SKM-1 treated with dmso at 0.1 percent for 144 hours (cell line): ENCODE data around the gene BACH2.
"Not testable (repeated sequence)": the region's sequence is repeated elsewhere in the genome, so short reads cannot be mapped to it uniquely, and the experiment has no call there.

Experiments used
- DNase-seq: peaks from one replicate; lab custom pipeline; 2025; ENCODE audit not compliant: unreplicated experiment; lab: John Stamatoyannopoulos, UW

BACH2 gene

DNA sequence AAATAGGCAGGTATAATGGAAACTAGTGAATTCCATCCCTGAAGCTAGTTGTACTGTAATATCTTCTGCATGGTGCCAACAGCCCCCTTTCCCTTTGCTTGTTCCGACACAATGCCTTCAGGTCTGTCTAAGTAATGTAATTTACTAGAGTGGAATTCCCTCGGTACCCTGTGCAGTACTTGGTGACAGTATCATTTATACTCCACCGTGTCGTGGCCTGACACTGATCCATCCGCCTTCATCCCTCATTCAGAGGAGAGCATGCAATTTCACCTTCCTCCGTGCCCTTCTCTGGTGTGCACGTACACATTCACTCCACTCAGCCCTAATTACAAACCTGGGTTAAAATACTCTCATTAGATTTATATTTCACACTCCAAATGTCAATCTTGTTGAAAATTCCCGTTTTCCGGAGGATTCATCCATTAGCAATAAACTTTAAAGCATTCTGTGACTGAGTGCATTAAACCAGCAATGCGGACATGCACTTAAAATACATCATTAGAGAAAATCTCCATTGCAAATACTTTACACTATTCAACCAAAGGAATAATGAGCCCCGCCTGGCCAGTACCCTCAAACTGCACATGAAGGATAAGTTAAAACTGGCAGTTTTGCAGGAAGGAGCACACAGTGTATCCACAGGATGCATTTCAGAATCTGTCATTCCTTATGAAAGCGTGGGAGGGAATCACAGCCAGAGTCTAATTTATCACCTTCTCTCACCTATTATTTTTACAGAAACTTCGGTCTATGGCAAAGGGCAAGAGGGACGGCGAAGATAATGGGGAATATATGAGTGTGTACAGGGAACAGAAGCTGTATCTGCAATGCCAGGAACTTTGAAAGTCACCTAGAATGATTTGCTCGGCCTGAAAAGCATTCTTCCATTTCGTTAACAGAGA lies 219.9 kb downstream of the BACH2 start:
- DNase-seq = no peak

DNA sequence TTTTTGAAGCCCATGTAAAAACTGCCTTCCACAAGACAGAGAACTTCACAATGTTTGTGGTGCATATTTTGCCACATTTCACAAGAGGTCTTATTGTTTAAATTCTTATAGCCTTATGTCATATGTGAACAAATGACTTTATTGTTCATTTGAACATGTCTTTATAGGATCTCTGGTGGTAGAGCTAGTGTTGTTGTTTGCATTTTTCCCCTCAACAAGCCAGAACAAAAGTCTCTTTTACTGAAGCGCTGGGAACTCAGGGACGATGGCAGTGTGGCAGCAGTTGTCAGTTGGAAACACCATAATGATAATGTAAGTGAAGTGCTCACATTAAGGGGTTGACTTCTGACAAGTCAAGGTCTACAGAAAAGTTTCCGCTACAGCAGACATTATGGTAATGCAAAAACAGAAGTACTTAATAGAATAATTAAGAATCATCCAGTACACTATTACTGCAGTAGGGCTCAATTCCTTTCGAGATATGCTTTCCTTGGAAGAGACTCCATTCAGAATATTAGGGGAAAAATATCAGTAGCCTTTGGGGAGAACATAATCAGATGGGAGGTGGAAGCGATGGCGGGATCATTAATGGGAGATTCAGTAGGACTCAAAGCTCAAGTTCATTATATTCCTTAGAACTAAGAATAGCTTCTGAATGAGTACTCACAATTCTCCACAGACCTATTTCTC lies 222.3 kb downstream of the BACH2 start:
- DNase-seq = no peak

DNA sequence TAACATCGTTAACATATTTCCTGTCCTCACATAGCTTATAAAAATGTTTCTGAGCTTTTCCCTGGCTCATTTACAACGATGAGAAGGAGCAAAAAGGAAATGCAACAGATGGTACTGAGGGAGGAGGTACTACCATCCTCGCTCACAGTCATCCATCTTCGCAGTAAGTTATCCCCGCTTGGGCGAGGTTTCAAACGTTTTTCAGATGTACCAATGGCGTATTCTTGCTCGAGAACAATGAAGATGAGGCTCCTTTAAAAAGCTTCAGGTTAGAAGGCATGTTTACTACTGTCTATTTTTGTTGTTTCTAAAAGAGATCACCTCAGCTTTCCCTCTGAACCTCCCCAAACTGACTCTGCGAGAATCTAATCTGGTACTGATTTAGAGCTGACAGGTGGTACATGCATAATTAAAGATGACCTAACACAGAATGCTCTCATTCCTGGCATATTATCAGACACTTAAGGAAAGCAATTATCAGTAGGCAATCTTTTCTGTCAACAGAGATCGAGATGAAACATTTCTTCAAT lies 223.6 kb downstream of the BACH2 start:
- no peak for DNase-seq

DNA sequence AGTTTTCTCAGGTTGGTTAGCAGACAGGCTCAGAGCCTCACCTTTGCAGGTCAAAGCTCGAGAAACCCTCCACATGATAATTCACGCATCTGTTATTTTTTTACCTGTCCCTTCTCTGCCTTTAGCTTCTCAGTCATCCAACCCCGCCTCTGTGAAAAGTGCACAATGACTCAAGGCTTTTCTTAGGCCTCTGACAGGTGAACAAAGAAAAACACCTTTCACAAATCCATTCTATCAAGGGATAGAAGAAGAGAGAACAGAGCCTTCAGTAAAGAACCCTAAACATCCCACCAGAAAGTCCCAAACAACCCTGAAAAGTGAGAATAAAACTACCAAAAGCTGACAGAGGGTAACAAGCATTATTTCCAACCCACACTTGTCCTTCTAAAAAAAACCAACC lies 224.1 kb downstream of the BACH2 start:
- DNase-seq = no peak

DNA sequence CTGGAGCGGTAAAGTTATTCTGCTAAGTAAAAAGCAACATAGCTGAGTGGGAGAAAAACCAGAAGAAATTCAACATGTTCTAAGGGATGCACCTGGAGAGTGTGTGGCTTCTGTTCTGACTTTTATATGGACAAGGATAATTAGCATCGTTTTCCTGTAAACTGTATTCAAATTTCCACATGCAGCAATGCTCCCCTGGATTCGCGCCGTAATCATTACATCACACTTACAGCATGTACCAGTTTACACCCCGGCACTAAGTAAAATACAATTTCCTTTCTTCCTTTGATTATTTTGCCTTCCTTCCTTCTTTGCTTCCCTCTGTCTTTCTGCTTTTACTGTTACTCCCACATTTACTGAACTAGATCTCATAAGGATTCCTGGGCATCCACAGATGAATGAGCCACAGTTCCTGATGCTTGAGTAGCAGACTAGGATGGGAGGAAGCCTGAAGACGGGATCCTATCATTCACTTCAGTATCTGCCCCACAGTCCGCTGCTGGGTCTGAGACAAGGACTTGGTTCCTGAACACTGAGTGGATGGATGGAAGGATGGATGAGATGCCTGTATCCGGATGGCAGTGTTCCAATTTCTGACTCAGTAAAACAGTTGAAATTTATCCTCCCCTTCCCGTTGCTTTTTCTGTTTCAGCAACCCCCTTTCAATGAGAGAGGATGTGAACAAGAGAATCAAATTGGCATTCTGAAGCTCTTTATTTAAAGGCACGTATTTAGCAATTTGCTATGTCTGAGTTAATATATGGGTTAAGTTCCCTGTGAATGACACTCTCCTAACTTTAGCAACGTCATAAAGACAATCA lies 227.7 kb downstream of the BACH2 start:
- no peak for DNase-seq

DNA sequence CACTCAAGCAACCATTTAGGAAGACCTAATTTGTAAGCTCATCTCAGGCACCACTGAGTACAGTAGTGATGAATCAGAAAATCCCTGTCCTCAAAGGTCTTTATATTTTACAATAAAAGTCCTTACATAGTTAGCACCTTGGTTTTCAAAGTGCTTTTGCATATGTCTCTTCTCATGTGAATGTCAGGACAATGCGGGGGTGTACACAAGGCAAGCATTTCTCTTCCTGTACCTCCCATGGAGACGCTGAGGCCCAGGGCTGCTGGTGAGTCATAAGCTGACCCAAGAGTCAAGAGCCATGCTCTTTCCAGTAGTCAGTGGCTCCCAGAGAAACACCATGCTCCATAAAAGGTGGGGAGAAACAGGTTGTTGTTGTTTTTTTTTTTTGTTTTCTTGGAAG lies 228.4 kb downstream of the BACH2 start:
- DNase-seq = no peak

DNA sequence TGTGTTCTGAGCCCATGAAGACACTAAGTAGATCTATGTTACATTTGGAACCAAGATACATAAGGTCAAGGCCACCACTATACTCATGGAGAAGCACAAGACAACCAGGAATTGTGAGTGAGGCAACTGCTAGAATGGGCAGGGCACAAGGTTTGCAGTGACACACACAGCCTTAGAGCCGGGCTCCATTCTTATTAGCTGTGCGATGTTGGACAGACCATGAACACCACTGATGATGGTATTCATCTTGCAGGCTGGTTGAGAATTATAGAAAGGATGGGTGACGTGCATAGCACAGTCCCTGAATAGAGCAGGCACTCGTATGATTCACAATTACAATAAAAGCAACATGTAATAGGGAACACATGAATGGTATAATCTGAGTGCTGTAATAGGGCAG lies 229.9 kb downstream of the BACH2 start:
- DNase-seq = no peak

DNA sequence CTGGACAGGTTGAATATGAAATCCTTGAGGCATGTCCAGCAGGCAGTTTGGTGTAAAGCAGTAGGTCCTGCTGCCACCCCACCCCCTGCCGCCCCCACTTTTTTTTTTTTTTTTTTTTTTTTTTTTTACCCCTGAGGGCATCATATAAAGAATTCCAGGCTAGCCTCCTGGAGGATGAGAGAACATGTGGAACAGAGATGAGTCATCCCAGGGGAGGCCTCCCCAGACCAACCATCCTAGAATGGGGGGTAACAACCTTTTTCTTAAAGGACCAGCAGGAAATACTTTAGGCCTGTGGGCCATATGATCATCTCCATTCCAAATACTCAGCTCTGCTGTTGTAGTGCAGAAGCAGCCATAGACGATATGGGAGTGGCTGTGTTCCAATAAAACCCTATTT lies 231.5 kb downstream of the BACH2 start:
- DNase-seq = no peak

DNA sequence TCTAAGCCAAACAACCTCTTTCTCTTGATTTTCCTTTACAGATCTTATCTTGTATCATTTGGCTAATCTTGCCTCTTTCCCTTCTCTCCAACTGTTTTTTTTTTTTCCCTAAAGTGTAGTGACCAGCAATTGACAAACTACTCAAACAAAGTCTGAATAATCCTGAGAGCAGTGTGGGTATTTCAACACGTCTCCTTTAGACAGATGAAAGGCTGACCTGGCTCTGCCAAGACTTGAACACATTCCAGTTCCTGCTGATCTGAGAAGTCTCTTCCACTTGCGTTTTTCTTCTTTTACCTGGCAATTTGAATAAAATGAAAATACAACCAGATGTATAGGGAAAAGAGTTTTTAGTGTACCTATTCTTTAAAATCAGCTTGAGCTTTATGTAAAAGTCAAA lies 234.0 kb downstream of the BACH2 start:
- DNase-seq = no peak

DNA sequence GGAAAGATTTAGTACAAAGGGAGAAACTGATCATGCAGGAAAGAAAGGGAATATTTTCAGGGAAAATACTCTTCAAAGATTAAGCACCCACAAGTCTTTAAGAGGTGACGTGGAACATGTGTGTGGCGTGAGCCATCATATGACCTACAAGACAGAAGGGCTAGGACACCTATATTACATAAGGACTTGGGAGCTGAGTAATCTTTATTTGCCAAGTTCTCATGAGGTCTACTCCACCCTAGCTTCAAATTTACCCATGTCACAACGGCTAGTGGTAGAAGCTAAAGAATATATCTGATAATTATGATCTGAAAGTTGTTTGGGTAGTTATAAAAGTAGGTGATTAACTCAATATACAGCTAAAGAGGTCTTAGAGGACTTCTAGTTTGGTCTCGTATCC lies 234.6 kb downstream of the BACH2 start:
- DNase-seq = no peak

DNA sequence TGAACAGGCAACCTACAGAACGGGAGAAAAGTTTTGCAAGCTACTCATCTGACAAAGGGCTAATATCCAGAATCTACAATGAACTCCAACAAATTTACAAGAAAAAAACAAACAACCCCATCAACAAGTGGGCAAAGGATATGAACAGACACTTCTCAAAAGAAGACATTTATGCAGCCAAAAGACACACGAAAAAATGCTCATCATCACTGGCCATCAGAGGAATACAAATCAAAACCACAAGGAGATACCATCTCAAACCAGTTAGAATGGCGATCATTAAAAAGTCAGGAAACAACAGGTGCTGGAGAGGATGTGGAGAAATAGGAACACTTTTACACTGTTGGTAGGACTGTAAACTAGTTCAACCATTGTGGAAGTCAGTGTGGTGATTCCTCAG lies 237.5 kb downstream of the BACH2 start:
- DNase-seq = not testable (repeated sequence)

DNA sequence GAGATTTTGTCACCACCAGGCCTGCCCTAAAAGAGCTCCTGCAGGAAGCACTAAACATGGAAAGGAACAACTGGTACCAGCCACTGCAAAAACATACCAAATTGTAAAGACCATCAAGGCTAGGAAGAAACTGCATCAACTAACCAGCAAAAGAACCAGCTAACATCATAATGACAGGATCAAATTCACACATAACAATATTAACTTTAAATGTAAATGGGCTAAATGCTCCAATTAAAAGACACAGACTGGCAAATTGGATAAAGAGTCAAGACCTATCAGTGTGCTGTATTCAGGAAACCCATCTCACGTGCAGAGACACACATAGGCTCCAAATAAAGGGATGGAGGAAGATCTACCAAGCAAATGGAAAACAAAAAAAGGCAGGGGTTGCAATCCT lies 240.7 kb downstream of the BACH2 start:
- not testable (repeated sequence) for DNase-seq

DNA sequence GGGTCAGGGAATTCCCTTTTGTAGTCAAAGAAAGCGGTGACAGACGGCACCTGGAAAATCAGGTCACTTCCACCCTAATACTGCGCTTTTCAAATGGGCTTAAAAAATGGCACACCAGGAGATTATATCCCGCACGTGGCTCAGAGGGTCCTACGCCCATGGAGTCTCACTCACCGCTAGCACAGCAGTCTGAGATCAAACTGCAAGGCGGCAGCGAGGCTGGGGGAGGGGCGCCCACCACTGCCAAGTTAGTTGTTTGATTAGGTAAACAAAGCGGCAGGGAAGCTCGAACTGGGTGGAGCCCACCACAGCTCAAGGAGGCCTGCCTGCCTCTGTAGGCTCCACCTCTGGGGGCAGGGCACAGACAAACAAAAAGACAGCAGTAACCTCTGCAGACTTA lies 242.4 kb downstream of the BACH2 start:
- not testable (repeated sequence) for DNase-seq

DNA sequence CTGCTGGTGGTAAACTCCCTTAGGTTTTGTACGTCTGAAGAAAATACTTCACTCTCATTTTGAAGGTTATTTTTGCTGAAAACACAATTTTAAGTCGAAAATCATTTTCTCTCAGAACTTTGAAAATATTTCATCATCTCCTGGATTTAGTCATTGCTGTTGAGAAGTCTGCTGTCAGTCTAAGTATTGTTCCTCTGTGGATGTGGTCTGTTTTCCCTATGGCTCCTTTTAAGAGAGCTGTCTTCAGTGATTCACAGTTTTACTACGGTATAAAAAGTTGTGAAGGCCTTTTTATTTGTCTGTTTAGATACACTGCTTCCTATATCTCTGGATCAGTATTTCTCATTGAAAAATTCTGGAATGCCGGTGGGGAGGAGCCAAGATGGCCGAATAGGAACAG lies 243.0 kb downstream of the BACH2 start:
- no peak for DNase-seq

DNA sequence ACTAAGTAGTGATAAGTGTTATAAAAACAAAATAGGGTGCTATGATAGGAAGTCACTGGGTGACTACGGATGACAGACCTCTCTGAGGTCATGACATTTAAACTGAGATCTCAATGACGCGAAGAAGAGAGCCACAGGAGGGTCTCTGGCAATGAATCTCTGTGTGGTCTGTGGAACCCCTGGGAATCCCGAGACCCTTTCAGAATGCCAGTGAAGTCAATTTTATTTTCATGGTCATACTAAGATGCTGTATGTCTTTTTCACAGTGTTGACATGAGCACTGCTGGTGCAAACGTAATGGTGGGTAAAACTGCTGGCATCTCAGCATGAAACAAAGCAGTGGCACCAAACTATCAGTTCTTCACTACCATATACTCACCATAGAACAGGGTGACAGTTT lies 247.3 kb downstream of the BACH2 start:
- no peak for DNase-seq

DNA sequence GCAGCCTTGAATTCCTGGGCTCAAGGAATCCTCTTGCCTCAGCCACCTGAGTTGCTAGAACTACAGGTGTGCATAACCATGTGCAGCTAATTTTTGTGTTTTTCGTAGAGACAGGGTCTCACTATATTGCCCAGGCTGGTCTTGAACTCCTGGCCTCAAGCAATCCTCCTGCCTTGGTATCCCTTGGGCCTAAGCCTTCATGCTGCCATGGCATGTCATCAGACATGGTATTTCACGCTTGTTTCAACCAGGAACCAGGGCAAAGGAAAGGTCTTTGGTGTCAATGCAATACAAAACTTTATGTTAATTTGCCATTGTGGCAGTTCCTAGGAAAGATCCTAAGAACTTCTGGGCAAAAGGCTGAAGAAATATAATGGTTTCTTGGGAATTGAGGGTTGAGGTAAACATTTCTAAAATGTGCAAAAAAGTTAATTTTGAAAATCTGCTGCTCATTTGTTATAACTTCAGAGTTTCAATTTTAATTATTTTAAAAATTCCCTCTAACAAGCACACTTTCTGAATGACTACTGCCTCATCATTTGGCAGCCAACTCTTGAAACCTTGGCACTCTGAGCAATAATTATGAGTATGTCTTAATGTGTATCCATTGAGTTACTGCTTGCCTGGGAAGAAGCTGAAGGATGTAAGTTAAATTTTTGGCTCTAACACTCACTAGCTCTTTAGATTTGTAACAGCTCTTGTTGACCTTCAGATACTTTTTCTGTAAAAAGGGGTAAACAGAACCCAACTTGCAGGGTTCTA lies 248.3 kb downstream of the BACH2 start:
- no peak for DNase-seq

DNA sequence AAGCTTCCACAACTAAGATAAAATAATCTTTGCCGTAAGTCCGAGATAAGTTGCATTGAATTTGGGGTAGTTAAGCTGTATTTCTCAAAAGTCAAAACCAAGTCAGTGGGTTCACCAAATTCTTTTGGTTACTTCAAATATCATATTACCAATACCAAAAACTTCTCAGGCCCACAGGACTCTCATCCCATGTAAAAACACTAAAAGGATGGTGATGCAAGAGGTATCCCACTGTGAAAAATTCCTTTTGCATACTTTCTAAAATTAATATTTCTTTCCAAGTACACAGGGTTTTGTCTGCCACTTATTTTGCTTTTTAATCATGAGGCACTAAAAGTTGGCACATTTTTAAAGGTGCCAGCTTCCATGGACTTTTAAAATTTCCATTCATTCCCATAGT lies 251.1 kb downstream of the BACH2 start:
- DNase-seq = no peak

DNA sequence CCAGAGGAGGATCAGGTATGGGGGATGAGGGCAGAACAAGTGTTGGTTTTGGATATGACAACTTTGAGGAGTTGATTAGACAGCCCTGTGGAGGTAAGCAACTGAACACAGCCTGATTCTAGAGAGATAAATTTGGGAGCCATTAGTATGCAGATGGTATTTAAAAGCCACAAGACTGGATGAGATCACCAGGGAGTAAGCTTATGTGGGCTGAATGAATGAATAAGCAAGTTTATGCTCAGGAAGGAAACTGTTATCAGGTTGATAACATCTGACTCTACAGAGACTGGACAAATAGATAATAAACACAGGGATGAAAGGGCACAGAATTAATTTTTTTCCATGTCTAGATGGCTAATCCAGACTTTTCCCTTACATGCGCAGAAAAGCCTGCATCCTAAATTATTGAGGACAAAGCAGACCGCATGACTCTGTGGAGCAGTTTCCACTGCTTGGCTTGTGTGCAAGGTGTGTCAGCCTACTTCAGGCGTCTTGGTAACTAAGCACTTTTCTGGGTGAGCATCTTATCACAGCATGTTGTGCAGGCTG lies 251.7 kb downstream of the BACH2 start:
- DNase-seq = no peak

DNA sequence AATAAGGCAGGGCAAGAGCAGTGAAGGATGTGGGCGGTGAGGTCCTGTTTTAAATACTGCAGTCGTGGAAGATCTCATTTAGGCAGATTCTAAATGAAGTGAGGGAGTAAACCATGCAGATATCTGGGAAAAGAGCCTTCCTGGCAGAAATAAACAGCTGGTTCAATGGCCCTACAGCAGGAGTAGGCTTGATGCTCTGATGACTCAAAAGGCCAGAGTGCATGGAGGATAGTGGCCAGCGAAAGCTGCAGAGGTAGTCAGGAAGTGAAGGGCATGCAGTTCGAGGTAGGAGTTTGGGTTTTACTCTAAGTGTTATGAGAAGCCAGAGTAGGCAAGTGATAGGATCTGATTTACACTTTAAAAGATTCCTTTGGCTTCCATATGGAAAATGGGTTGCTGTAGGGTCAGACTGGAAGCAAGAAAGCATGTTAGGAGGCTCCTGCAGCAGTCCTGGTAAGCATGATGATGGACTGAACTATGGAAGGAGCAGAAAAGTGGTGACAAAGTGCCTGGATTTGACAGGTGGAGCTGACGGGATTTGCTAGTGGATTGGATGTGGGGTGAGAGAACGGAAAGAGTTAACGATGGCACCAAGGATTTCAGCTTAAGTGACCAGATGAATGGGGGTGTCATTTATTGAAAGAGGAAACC lies 252.3 kb downstream of the BACH2 start:
- DNase-seq = no peak

DNA sequence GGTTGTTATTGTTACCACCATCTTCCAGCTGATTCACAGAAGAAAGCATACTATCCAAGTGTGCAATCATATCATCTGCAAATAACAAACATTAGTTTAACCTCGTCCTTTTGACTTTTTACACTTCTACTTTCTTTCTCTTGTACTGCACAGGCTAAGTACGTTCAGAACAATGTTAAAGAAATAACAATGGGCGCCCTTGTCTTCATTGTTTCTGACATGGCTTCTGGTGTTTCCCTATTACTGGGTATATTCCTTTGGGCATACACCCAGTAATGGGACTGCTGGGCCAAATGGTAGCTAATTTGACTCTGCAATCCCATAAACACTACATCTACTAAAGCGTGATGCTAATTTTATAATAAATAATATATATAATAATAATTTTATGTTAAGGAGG lies 255.7 kb downstream of the BACH2 start:
- no peak for DNase-seq
